Uterus (tissue), 2 donors: ENCODE results near the gene GPSM1.

Experiments
- CTCF ChIP-seq, 4 experiments: fragments of 200-600 bp in 2 of 4; fragments of 450-650 bp in 2 of 4; sonication (generic) in 2 of 4; IDR thresholded peaks; one replicate each; pipeline ENCODE4 v1.5.1; 2016 to 2019; ENCODE audit warnings: antibody characterized with exemption in 4 of 4, mild to moderate bottlenecking in 2 of 4, moderate library complexity in 1 of 4
- POLR2A ChIP-seq, 2 donors: fragments of 450-650 bp; IDR thresholded peaks; one replicate each; pipeline ENCODE4 v1.6.1; 2016; ENCODE audit warnings: antibody characterized with exemption in 2 of 2, mild to moderate bottlenecking in 1 of 2, moderate library complexity in 1 of 2

- TF ChIP-seq CTCF (IDR thresholded peaks at IDR 0.05) (no peak), POLR2A (IDR thresholded peaks at IDR 0.05) (no peak)
Observed at GRCh38 chr9:136381311-136381710, 54.0 kb downstream of the GPSM1 start.
